Glutamatergic neuron (in vitro differentiated cells): Measurements from ENCODE around the gene MORC2. TPM values are rescaled to one million over a fixed set of nuclear protein-coding genes. Genes with fewer than 3 reads are reported as not detected.

Source experiments
- DNase-seq: peaks from one replicate; pipeline ENCODE4 v3.0.0; 2022
- H3K27ac Mint-ChIP-seq: one replicate; pipeline ENCODE4 v1.8.0; 2020; ENCODE audit warnings: mild to moderate bottlenecking, mixed read lengths, inconsistent platforms; ENCODE audit not compliant: unreplicated experiment
- H3K27me3 Mint-ChIP-seq: one replicate; pipeline ENCODE4 v1.8.0; 2020; ENCODE audit warnings: mild to moderate bottlenecking, moderate library complexity, mixed read lengths, inconsistent platforms; ENCODE audit not compliant: unreplicated experiment
- H3K36me3 Mint-ChIP-seq: one replicate; pipeline ENCODE4 v1.8.0; 2020; ENCODE audit warnings: mild to moderate bottlenecking, mixed read lengths, inconsistent platforms; ENCODE audit not compliant: unreplicated experiment
- H3K4me1 Mint-ChIP-seq: one replicate; pipeline ENCODE4 v1.8.0; 2020; ENCODE audit warnings: mild to moderate bottlenecking, low read depth, mixed read lengths, inconsistent platforms; ENCODE audit not compliant: unreplicated experiment
- H3K4me3 Mint-ChIP-seq: one replicate; pipeline ENCODE4 v1.8.0; 2020; ENCODE audit warnings: mild to moderate bottlenecking, mixed read lengths, inconsistent platforms; ENCODE audit not compliant: unreplicated experiment
- H3K9me3 Mint-ChIP-seq: one replicate; pipeline ENCODE4 v1.8.0; 2020; ENCODE audit warnings: mild to moderate bottlenecking, moderate library complexity, mixed read lengths, inconsistent platforms; ENCODE audit not compliant: unreplicated experiment
- total RNA-seq: library from RNA; stranded (reverse); fragmentation: NEBNext Ultra II Directional; extraction: Animal tissue kit (Norgen Biotek cat#: 25700); gene quantifications from one replicate; pipeline ENCODE4 v1.2.1, GENCODE V29; 2021; ENCODE audit not compliant: unreplicated experiment
- TF ChIP-seq, protein P1 (sequence below): fragments of 200-600 bp; sonication (generic); IDR thresholded peaks from one replicate; pipeline ENCODE4 v1.5.0; 2021; ENCODE audit not compliant: partially characterized antibody, unreplicated experiment

MORC2 gene
- total RNA-seq, 1 donor from 2014 or later = 72.8 TPM

DNA sequence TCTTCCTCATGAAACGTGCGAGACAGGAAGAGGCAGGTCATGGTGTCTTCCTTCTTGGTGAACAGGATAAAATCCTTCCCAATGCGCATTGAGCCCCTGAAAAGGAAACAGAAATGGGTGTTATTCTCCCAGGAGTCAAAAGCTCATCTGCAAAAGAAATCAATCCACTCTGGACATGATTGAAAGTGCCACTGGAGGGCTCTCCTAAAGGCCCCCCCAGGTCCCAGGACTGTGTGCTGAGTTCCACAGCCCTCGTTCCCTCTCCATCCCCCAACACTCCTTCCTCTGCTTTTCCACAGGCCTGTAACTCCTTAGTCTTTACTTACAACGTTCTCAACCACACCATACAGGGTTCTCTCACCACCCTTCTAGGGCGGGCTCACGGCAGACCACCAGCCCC lies 22.2 kb downstream of the MORC2 start:
- peaks cover 7% of the 10 kb centered on the region for H3K4me1 Mint-ChIP-seq
- H3K9me3 Mint-ChIP-seq = peaks cover 2% of the 10 kb centered on the region
- H3K27me3 Mint-ChIP-seq = no peaks in the 10 kb centered on the region
- TF ChIP-seq, protein P1, sequence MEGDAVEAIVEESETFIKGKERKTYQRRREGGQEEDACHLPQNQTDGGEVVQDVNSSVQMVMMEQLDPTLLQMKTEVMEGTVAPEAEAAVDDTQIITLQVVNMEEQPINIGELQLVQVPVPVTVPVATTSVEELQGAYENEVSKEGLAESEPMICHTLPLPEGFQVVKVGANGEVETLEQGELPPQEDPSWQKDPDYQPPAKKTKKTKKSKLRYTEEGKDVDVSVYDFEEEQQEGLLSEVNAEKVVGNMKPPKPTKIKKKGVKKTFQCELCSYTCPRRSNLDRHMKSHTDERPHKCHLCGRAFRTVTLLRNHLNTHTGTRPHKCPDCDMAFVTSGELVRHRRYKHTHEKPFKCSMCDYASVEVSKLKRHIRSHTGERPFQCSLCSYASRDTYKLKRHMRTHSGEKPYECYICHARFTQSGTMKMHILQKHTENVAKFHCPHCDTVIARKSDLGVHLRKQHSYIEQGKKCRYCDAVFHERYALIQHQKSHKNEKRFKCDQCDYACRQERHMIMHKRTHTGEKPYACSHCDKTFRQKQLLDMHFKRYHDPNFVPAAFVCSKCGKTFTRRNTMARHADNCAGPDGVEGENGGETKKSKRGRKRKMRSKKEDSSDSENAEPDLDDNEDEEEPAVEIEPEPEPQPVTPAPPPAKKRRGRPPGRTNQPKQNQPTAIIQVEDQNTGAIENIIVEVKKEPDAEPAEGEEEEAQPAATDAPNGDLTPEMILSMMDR = no peak
- DNase-seq = no peak
- no peak overlapping the region for H3K4me3 Mint-ChIP-seq
- H3K27ac Mint-ChIP-seq = no peak overlapping the region
- peaks cover 6% of the 10 kb centered on the region for H3K36me3 Mint-ChIP-seq

DNA sequence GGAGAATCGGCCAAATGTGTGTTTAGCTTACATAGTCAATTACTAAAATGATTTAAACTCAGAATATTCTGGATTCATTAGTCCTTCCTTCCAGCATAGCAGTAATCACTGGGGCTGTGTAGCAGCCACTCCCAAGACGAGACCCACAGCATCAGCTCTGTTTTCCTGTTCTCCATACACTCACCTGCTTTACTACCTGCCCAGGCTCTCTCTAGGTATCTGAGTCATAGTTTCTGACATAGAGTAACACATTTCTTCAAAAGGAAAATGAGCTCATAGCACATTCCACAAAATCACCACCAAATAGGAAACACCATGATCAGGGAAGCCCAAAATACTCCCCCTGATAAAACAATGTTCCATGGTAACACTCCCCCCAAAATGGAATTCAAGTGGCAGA lies 22.9 kb downstream of the MORC2 start:
- Mint-ChIP-seq H3K9me3 (peaks cover 2% of the 10 kb centered on the region), H3K27me3 (no peaks in the 10 kb centered on the region), H3K4me1 (peaks cover 7% of the 10 kb centered on the region), H3K4me3 (no peak overlapping the region), H3K36me3 (peaks cover 6% of the 10 kb centered on the region), H3K27ac (no peak overlapping the region)
- DNase-seq = no peak
- TF ChIP-seq, protein P1 = no peak

DNA sequence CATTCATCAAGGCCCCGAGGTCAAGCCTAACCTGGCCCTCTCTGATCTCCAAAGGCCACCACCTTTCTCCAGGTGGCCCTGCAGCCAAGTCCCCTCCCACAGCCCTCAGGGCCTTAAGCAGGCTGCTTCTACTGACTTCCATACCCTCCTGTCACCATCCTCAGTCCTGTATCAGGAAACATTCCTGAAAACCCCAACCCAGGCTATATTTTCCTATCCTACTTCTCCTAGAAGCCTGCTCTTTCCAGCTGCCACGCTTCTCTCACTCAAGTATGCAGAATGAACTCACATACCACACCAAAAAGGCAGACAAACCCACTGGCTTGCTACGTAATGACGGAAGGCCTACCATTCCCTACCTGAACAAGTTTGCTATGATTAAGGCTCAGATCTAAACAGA lies 23.6 kb downstream of the MORC2 start:
- Mint-ChIP-seq H3K27ac (no peak overlapping the region), H3K9me3 (peaks cover 2% of the 10 kb centered on the region), H3K4me1 (peaks cover 7% of the 10 kb centered on the region), H3K4me3 (no peak overlapping the region), H3K27me3 (peaks cover under 1% of the 10 kb centered on the region), H3K36me3 (peaks cover 6% of the 10 kb centered on the region)
- TF ChIP-seq, protein P1 = no peak
- no peak for DNase-seq

DNA sequence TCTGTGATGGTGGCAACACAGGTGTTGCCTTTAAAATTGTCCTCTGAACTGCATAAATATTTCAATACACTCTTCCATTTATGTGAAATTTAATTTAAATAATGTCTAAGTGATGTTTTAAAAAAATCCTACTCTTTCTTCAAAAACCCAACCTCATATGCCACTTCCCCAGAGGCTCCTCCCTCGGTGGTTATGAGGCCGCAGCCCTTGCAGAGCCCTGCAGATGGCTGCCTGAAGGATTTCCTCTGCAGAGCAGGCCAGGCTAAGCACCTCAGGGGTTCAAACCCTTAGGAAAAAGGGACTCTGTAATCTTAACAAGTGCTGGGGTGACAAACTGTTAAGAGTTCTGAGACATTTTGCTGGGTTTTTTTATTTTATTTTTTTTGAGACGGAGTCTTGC lies 25.2 kb downstream of the MORC2 start:
- Mint-ChIP-seq H3K27ac (no peak overlapping the region), H3K36me3 (peaks cover 6% of the 10 kb centered on the region), H3K4me1 (peaks cover 7% of the 10 kb centered on the region), H3K9me3 (no peaks in the 10 kb centered on the region), H3K27me3 (peaks cover 3% of the 10 kb centered on the region), H3K4me3 (no peak overlapping the region)
- no peak for DNase-seq
- TF ChIP-seq, protein P1 = no peak

DNA sequence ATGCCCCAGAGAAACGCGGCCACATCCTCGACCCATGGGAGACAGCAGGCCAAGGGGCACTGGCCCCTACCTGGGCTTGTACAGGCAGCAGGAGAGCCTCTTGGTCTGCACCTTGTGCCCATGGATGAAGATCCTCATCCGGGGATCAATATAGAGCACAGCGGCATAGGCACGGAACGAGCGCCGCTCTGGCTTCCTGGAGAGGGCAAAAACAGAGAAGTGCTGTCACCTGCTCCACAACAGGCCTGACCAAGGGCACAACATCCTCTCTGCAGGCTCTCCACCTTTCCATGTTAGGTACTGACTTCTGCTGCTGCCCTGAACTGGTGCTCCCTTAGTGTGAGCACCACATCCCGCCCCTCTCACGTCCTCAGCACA lies 27.2 kb downstream of the MORC2 start:
- Mint-ChIP-seq H3K4me1 (peaks cover 5% of the 10 kb centered on the region), H3K9me3 (peaks cover 2% of the 10 kb centered on the region), H3K27me3 (peaks cover 3% of the 10 kb centered on the region), H3K27ac (no peak overlapping the region), H3K4me3 (peak overlapping the region; percentile 25), H3K36me3 (peaks cover 6% of the 10 kb centered on the region)
- no peak for DNase-seq
- TF ChIP-seq, protein P1 = no peak
